Duodenal mucosa (tissue), 2 donors: ENCODE measurements around the gene OR5M10.
"Not testable (repeated sequence)": the region's sequence is repeated elsewhere in the genome, so short reads cannot be mapped to it uniquely, and the experiment has no call there.

ENCODE experiments used
- H3K27ac ChIP-seq: one replicate; pipeline ENCODE4 v1.7.0; 2013; ENCODE audit warnings: low read depth, low read length
- H3K27me3 ChIP-seq, 2 donors: one replicate each; pipeline ENCODE4 v1.7.0; 2013; ENCODE audit warnings: low read length in 2 of 2, control low read depth in 1 of 2; ENCODE audit not compliant: insufficient read depth in 2 of 2, control insufficient read depth in 1 of 2
- H3K36me3 ChIP-seq, 2 donors: one replicate each; pipeline ENCODE4 v1.7.0; 2013; ENCODE audit warnings: low read length in 2 of 2, control low read depth in 1 of 2; ENCODE audit not compliant: insufficient read depth in 2 of 2, control insufficient read depth in 1 of 2
- H3K4me1 ChIP-seq, 2 donors: one replicate each; pipeline ENCODE4 v1.7.0; 2013; ENCODE audit warnings: low read length in 2 of 2, control low read depth in 1 of 2; ENCODE audit not compliant: insufficient read depth in 2 of 2, control insufficient read depth in 1 of 2
- H3K4me3 ChIP-seq, 2 donors: one replicate each; pipeline ENCODE4 v1.7.0; 2013; ENCODE audit warnings: low read length in 2 of 2, low read depth in 1 of 2
- H3K9ac ChIP-seq, 2 donors: one replicate each; pipeline ENCODE4 v1.7.0; 2013; ENCODE audit warnings: low read length in 2 of 2, low read depth in 1 of 2
- H3K9me3 ChIP-seq, 2 donors: one replicate each; pipeline ENCODE4 v1.7.0; 2013; ENCODE audit warnings: low read length in 2 of 2, control low read depth in 1 of 2; ENCODE audit not compliant: control insufficient read depth in 1 of 2

OR5M10 gene

GRCh38 chr11:56577621-56578020 is at the start of gene OR5M10:
TSS of gene OR5M10 (minus strand) at chr11:56577721. CDS start at chr11:56577721, 0 bp downstream.
- no peak within 1 kb of the TSS for H3K9ac ChIP-seq
- no peaks in the 10 kb centered on the region for H3K36me3 ChIP-seq
- peaks cover 0 to 7% of the 10 kb centered on the region in 2 donors for H3K9me3 ChIP-seq
- H3K27ac ChIP-seq = no peak within 1 kb of the TSS
- H3K27me3 ChIP-seq = no peaks in the 10 kb centered on the region
- H3K4me3 ChIP-seq = no peak within 1 kb of the TSS
- no peaks in the 10 kb centered on the region for H3K4me1 ChIP-seq

GRCh38 chr11:56625946-56626345 is 48.4 kb upstream of the OR5M10 start:
- no peaks in the 10 kb centered on the region for H3K9me3 ChIP-seq
- H3K36me3 ChIP-seq = no peaks in the 10 kb centered on the region
- no peaks in the 10 kb centered on the region for H3K27me3 ChIP-seq
- H3K4me3 ChIP-seq = no peak overlapping the region
- no peak overlapping the region for H3K27ac ChIP-seq
- no peaks in the 10 kb centered on the region for H3K4me1 ChIP-seq
- no peak overlapping the region for H3K9ac ChIP-seq

- no peak overlapping the region for H3K9ac ChIP-seq
- no peaks in the 10 kb centered on the region for H3K36me3 ChIP-seq
- H3K27ac ChIP-seq = no peak overlapping the region
- no peaks in the 10 kb centered on the region for H3K4me1 ChIP-seq
- H3K4me3 ChIP-seq = no peak overlapping the region
- H3K9me3 ChIP-seq = no peaks in the 10 kb centered on the region
- H3K27me3 ChIP-seq = no peaks in the 10 kb centered on the region
These were observed 47.2 kb upstream of the OR5M10 start for GRCh38 chr11:56624661-56625110.

GRCh38 chr11:56611174-56611573 is 33.7 kb upstream of the OR5M10 start:
- Histone ChIP-seq H3K9ac (no peak overlapping the region), H3K4me1 (no peaks in the 10 kb centered on the region), H3K4me3 (no peak overlapping the region), H3K36me3 (no peaks in the 10 kb centered on the region), H3K9me3 (no peaks in the 10 kb centered on the region), H3K27me3 (no peaks in the 10 kb centered on the region), H3K27ac (no peak overlapping the region)

GRCh38 chr11:56592088-56592717 is 14.7 kb upstream of the OR5M10 start:
- H3K27ac ChIP-seq, H3K36me3 ChIP-seq, H3K27me3 ChIP-seq, H3K9me3 ChIP-seq, H3K4me1 ChIP-seq, H3K4me3 ChIP-seq, H3K9ac ChIP-seq: not testable (repeated sequence)

- no peaks in the 10 kb centered on the region for H3K4me1 ChIP-seq
- H3K9me3 ChIP-seq = no peaks in the 10 kb centered on the region
- no peaks in the 10 kb centered on the region for H3K27me3 ChIP-seq
- no peaks in the 10 kb centered on the region for H3K36me3 ChIP-seq
- no peak overlapping the region for H3K9ac ChIP-seq
- H3K4me3 ChIP-seq = no peak overlapping the region
- H3K27ac ChIP-seq = no peak overlapping the region
These were observed 18.9 kb downstream of the OR5M10 start for GRCh38 chr11:56558574-56558973.

GRCh38 chr11:56554691-56555090 is 22.8 kb downstream of the OR5M10 start:
- not testable (repeated sequence) for H3K4me1 ChIP-seq, H3K9ac ChIP-seq, H3K9me3 ChIP-seq, H3K27ac ChIP-seq, H3K36me3 ChIP-seq, H3K4me3 ChIP-seq, H3K27me3 ChIP-seq

- Histone ChIP-seq H3K9ac (no peak overlapping the region), H3K36me3 (no peaks in the 10 kb centered on the region), H3K4me1 (no peaks in the 10 kb centered on the region), H3K27me3 (no peaks in the 10 kb centered on the region), H3K4me3 (no peak overlapping the region), H3K9me3 (peaks cover 6 to 7% of the 10 kb centered on the region in 2 donors), H3K27ac (no peak overlapping the region)
These were observed 32.0 kb downstream of the OR5M10 start for GRCh38 chr11:56545531-56545930.

GRCh38 chr11:56543739-56544138 is 33.8 kb downstream of the OR5M10 start:
- H3K36me3 ChIP-seq = no peaks in the 10 kb centered on the region
- no peak overlapping the region for H3K27ac ChIP-seq
- H3K9ac ChIP-seq = no peak overlapping the region
- H3K9me3 ChIP-seq = peaks cover 6 to 11% of the 10 kb centered on the region in 2 donors
- no peaks in the 10 kb centered on the region for H3K27me3 ChIP-seq
- no peaks in the 10 kb centered on the region for H3K4me1 ChIP-seq
- H3K4me3 ChIP-seq = no peak overlapping the region

- H3K4me1 ChIP-seq = no peaks in the 10 kb centered on the region
- no peaks in the 10 kb centered on the region for H3K27me3 ChIP-seq
- H3K9me3 ChIP-seq = peaks cover 6 to 11% of the 10 kb centered on the region in 2 donors
- no peak within 1 kb of the TSS for H3K27ac ChIP-seq
- no peaks in the 10 kb centered on the region for H3K36me3 ChIP-seq
- H3K4me3 ChIP-seq = no peak within 1 kb of the TSS
- no peak within 1 kb of the TSS for H3K9ac ChIP-seq
These were observed 34.4 kb downstream of the OR5M10 start, which contains the start of gene OR5M11 for GRCh38 chr11:56543157-56543556. TSS of gene OR5M11 (minus strand) at chr11:56543257. CDS start at chr11:56543257, 0 bp downstream.
